GM18861 (cell line): ENCODE measurements around the gene LTB.
"Not testable (repeated sequence)": the region's sequence is repeated elsewhere in the genome, so short reads cannot be mapped to it uniquely, and the experiment has no call there.

ENCODE experiments used
- ATAC-seq: cut with Tn5 transposase; IDR thresholded peaks from one replicate; pipeline ENCODE4 v1.9.1; 2021; ENCODE audit not compliant: unreplicated experiment

LTB gene

GRCh38 chr6:31609519-31610406 is 27.5 kb upstream of the LTB start:
- ATAC-seq, result no peak

DNA sequence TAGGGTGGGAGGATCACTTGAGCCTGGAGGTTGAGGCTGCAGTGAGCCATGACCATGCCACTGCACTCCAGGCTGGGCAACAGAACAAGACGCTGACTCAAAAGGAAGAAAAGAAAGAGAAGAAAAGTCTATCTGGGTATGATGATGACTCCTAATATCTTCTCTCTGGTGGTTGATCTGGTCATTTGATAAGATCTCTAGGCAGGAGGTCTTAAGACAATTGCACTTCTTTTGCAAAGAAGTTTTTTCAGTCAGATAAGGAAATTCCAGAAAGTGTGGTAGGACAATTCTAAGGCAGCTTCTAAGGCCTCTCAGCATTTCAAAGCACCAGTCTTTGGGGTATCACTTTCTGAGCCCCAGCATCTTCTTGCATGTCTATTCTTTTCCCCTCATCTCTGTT is 25.1 kb upstream of the LTB start:
- no peak for ATAC-seq

DNA sequence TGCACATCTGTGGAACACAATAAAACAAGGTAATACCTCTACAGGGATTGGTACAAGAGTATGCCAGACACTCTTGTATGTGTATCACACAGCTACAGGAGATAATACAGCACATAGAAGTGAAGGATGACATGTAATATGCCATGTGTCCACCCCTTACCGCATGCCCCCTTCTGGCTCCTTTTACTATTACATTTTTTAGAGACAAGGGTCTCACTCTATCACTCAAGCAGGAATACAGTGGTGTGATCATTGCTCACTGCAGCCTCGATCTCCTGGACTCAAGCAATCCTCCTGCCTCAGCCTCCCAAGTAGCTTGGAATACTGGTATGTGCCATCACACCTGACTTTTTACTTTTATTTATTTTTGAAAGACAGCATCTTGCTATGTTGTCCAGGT is 14.8 kb upstream of the LTB start:
- peak; percentile 45 for ATAC-seq

- no peak for ATAC-seq
These were observed 10.2 kb upstream of the LTB start for GRCh38 chr6:31592396-31592771.

DNA sequence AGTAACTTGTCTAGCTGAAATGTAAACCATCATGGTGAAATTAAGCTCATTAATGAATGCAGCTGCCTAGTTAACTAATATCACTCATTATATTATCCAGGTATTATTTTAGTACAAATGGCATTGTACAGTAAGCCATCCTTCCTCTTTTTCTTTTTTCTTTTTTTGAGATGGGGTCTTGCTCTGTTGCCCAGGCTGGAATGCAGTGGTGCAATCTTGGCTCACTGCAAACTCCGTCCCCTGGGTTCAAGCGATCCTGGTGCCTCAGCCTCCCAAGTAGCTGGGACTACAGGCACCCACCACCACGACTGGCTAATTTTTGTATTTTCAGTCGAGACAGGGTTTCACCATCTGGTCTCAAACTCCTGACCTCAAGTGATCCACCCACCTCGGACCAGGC is 8.5 kb upstream of the LTB start:
- ATAC-seq, result not testable (repeated sequence)

GRCh38 chr6:31588871-31589650 is 6.8 kb upstream of the LTB start:
- ATAC-seq, result no peak

- no peak for ATAC-seq
These were observed 5.9 kb upstream of the LTB start for GRCh38 chr6:31587791-31588777.

- no peak for ATAC-seq
These were observed 4.5 kb upstream of the LTB start for GRCh38 chr6:31586599-31587281.

GRCh38 chr6:31586008-31586407 is 3.8 kb upstream of the LTB start, which contains the start of gene LST1:
TSS of gene LST1 (plus strand) at chr6:31586277. CDS start at chr6:31587300, 1,023 bp downstream.
- ATAC-seq, result no peak

DNA sequence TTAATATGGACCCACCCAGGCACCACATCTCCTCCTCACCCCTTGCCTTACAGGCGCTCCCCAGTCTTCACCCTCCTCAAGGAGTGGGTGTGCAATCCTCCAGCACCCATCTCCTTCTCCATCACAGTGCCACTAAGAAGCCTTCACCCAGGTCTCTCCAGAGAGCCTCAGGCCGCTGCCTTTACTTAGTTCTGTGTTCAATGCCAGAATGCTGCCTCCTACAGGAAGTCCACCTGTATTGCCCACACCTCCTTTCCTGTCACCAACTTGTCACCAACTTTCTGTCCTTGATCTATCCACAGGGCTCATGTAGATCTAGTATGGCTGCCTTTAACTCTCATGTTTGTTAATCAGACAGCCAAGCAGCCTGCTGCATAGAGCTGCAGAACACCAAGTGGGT is 3.3 kb upstream of the LTB start:
- no peak for ATAC-seq

- no peak for ATAC-seq
These were observed 592 bp downstream of the LTB start for GRCh38 chr6:31581434-31582229.

- peak; percentile 50 for ATAC-seq
These were observed 1.3 kb downstream of the LTB start for GRCh38 chr6:31580807-31581433.

DNA sequence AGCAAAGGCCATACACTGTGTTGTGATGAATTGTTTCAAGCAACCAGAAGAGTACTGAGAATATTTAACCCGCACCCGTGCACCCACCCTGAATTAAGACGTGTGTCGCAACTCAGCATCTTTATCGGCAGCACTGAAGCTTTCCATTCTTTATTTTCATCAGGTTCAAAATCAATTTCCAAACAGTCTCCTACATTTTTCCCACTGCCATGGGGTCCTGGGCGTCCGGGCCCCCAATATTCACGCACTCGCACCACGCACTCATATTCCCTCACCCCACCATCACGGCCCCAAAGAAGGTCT is 1.8 kb downstream of the LTB start:
- ATAC-seq, result no peak

GRCh38 chr6:31579546-31580437 is 2.4 kb downstream of the LTB start:
- ATAC-seq, result no peak

- no peak for ATAC-seq
These were observed 3.1 kb downstream of the LTB start for GRCh38 chr6:31579119-31579505.

DNA sequence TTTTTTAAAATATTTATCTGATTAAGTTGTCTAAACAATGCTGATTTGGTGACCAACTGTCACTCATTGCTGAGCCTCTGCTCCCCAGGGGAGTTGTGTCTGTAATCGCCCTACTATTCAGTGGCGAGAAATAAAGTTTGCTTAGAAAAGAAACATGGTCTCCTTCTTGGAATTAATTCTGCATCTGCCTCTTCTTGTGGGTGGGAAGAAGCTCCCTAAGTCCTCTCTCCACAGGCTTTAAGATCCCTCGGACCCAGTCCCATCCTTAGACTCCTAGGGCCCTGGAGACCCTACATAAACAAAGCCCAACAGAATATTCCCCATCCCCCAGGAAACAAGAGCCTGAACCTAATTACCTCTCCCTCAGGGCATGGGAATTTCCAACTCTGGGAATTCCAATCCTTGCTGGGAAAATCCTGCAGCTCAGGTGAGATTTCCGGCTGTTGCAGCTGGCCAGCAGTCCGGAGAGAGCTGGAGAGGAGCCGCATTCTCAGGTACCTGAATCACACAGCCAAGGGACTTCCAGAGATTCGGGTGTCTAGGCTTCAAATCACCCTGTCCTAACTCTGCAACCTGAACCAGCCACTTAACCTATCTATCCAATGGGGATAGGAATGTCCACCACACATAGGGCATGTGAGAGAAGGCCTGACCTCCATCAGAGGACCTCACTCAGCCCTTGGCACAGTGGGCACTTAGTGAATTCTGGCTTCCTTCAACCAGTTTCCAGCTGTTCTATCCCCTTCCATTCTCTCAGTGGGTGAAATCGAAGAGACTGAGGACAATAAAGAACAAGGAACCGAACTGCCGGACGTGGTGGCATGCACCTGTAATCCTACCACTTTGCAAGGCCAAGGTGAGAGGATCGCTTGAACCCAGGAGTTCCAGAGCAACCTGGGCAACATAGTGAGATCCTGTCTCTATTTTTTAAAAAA is 3.8 kb downstream of the LTB start:
- ATAC-seq, result no peak

DNA sequence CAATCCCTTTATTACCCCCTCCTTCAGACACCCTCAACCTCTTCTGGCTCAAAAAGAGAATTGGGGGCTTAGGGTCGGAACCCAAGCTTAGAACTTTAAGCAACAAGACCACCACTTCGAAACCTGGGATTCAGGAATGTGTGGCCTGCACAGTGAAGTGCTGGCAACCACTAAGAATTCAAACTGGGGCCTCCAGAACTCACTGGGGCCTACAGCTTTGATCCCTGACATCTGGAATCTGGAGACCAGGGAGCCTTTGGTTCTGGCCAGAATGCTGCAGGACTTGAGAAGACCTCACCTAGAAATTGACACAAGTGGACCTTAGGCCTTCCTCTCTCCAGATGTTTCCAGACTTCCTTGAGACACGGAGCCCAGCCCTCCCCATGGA is 4.7 kb downstream of the LTB start:
- ATAC-seq, result no peak
